Measurements from ENCODE around the gene TMEM41B.
"Not testable (repeated sequence)": the region's sequence is repeated elsewhere in the genome, so short reads cannot be mapped to it uniquely, and the experiment has no call there.

The TMEM41B gene

GRCh38 chr11:9304178-9304577 is 10.2 kb downstream of the TMEM41B start:
- DNase-seq, result no peak

GRCh38 chr11:9302448-9302847 is 11.9 kb downstream of the TMEM41B start:
- DNase-seq, result no peak

GRCh38 chr11:9301720-9302119 is 12.7 kb downstream of the TMEM41B start:
- DNase-seq, result no peak

GRCh38 chr11:9293646-9294045 is 20.7 kb downstream of the TMEM41B start:
- no peak for DNase-seq

GRCh38 chr11:9285850-9286587 is 28.4 kb downstream of the TMEM41B start:
- DNase-seq, result no peak

- DNase-seq, result peak; percentile 43
These were observed 33.6 kb downstream of the TMEM41B start for GRCh38 chr11:9280655-9281301.

- no peak for DNase-seq
These were observed 37.2 kb downstream of the TMEM41B start for GRCh38 chr11:9277176-9277575.

- DNase-seq, result no peak
These were observed 37.8 kb downstream of the TMEM41B start for GRCh38 chr11:9276571-9276970.

- DNase-seq, result no peak
These were observed 39.7 kb downstream of the TMEM41B start for GRCh38 chr11:9274499-9275258.

GRCh38 chr11:9273376-9274336 is 40.7 kb downstream of the TMEM41B start:
- peak; percentile 53 for DNase-seq

GRCh38 chr11:9269492-9270013 is 44.8 kb downstream of the TMEM41B start:
- DNase-seq, result no peak

GRCh38 chr11:9267680-9268079 is 46.7 kb downstream of the TMEM41B start:
- no peak for DNase-seq

- no peak for DNase-seq
These were observed 47.5 kb downstream of the TMEM41B start for GRCh38 chr11:9266926-9267325.

GRCh38 chr11:9266132-9266736 is 48.2 kb downstream of the TMEM41B start:
- no peak for DNase-seq

- DNase-seq, result no peak
These were observed 48.9 kb downstream of the TMEM41B start, which contains the start of gene DENND5A for GRCh38 chr11:9265211-9266131. TSS of gene DENND5A (minus strand) at chr11:9265350. CDS start at chr11:9265069, 281 bp downstream.

- DNase-seq, result peak; percentile 61
These were observed 49.8 kb downstream of the TMEM41B start for GRCh38 chr11:9264316-9265210.

GRCh38 chr11:9263840-9264315 is 50.5 kb downstream of the TMEM41B start:
- DNase-seq, result peak; percentile 41

- DNase-seq, result not testable (repeated sequence)
These were observed 53.6 kb downstream of the TMEM41B start for GRCh38 chr11:9260838-9261146.

All from GF-D8 (cell line).